KOPT-K1 (cell line): ENCODE results near the gene AKAP6.
"Not testable (repeated sequence)": the region's sequence is repeated elsewhere in the genome, so short reads cannot be mapped to it uniquely, and the experiment has no call there.

Experiments used
- H3K27ac ChIP-seq: fragments of 200-600 bp; sonication (generic); 2 replicates; pipeline ENCODE4 v1.5.1; 2016; ENCODE audit warnings: antibody characterized with exemption, mild to moderate bottlenecking, low read depth, low read length; ENCODE audit not compliant: poor library complexity, severe bottlenecking
- H3K36me3 ChIP-seq: fragments of 200-600 bp; sonication (generic); 2 replicates; pipeline ENCODE4 v1.5.1; 2017; ENCODE audit warnings: antibody characterized with exemption, mild to moderate bottlenecking, low read length, moderate library complexity; ENCODE audit not compliant: insufficient read depth
- H3K9me3 ChIP-seq: fragments of 200-600 bp; sonication (generic); 2 replicates; pipeline ENCODE4 v1.5.1; 2017; ENCODE audit warnings: antibody characterized with exemption, low read length, mild to moderate bottlenecking; ENCODE audit not compliant: insufficient read depth, poor library complexity, severe bottlenecking

AKAP6 gene

GRCh38 chr14:32457213-32457920, 128.3 kb downstream of the AKAP6 start:
- Histone ChIP-seq H3K27ac (no peak overlapping the region), H3K36me3 (no peaks in the 10 kb centered on the region), H3K9me3 (no peaks in the 10 kb centered on the region)

- no peaks in the 10 kb centered on the region for H3K9me3 ChIP-seq
- H3K27ac ChIP-seq, result no peak overlapping the region
- no peaks in the 10 kb centered on the region for H3K36me3 ChIP-seq
Measured at GRCh38 chr14:32458720-32459119, 129.6 kb downstream of the AKAP6 start.

GRCh38 chr14:32460267-32460666, 131.2 kb downstream of the AKAP6 start:
- Histone ChIP-seq H3K9me3 (no peaks in the 10 kb centered on the region), H3K27ac (no peak overlapping the region), H3K36me3 (no peaks in the 10 kb centered on the region)

- H3K9me3 ChIP-seq, H3K27ac ChIP-seq, H3K36me3 ChIP-seq: not testable (repeated sequence)
Measured at GRCh38 chr14:32462553-32462952, 133.5 kb downstream of the AKAP6 start.

GRCh38 chr14:32468955-32469354, 139.9 kb downstream of the AKAP6 start:
- H3K27ac ChIP-seq, result no peak overlapping the region

GRCh38 chr14:32469388-32470160, 140.5 kb downstream of the AKAP6 start:
- Histone ChIP-seq H3K27ac (no peak overlapping the region), H3K9me3 (no peaks in the 10 kb centered on the region), H3K36me3 (no peaks in the 10 kb centered on the region)

More at GRCh38 chr14:32468955-32469354, 139.9 kb downstream of the AKAP6 start:
- H3K36me3 ChIP-seq, result no peaks in the 10 kb centered on the region
- H3K9me3 ChIP-seq, result no peaks in the 10 kb centered on the region

GRCh38 chr14:32470161-32470715, 141.1 kb downstream of the AKAP6 start:
- H3K27ac ChIP-seq, result no peak overlapping the region
- no peaks in the 10 kb centered on the region for H3K9me3 ChIP-seq
- H3K36me3 ChIP-seq, result no peaks in the 10 kb centered on the region

GRCh38 chr14:32471181-32471580, 142.1 kb downstream of the AKAP6 start:
- Histone ChIP-seq H3K27ac (no peak overlapping the region), H3K9me3 (no peaks in the 10 kb centered on the region), H3K36me3 (no peaks in the 10 kb centered on the region)

- H3K27ac ChIP-seq, result no peak overlapping the region
- no peaks in the 10 kb centered on the region for H3K36me3 ChIP-seq
- H3K9me3 ChIP-seq, result no peaks in the 10 kb centered on the region
Measured at GRCh38 chr14:32472076-32472475, 143.0 kb downstream of the AKAP6 start.

GRCh38 chr14:32472512-32473463, 143.7 kb downstream of the AKAP6 start:
- H3K9me3 ChIP-seq, result no peaks in the 10 kb centered on the region
- H3K27ac ChIP-seq, result no peak overlapping the region
- no peaks in the 10 kb centered on the region for H3K36me3 ChIP-seq

GRCh38 chr14:32473464-32473855, 144.4 kb downstream of the AKAP6 start:
- Histone ChIP-seq H3K9me3 (no peaks in the 10 kb centered on the region), H3K36me3 (no peaks in the 10 kb centered on the region), H3K27ac (no peak overlapping the region)

GRCh38 chr14:32474478-32475195, 145.5 kb downstream of the AKAP6 start:
- H3K27ac ChIP-seq, result no peak overlapping the region
- no peaks in the 10 kb centered on the region for H3K9me3 ChIP-seq
- H3K36me3 ChIP-seq, result no peaks in the 10 kb centered on the region

GRCh38 chr14:32476532-32476931, 147.4 kb downstream of the AKAP6 start:
- H3K36me3 ChIP-seq, result no peaks in the 10 kb centered on the region
- H3K27ac ChIP-seq, result no peak overlapping the region
- H3K9me3 ChIP-seq, result no peaks in the 10 kb centered on the region

GRCh38 chr14:32477396-32477795, 148.3 kb downstream of the AKAP6 start:
- no peaks in the 10 kb centered on the region for H3K36me3 ChIP-seq
- no peaks in the 10 kb centered on the region for H3K9me3 ChIP-seq
- H3K27ac ChIP-seq, result no peak overlapping the region
